Stimulated activated CD8-positive, alpha-beta memory T cell treated with anti-CD3 and anti-CD28 coated beads, Interleukin-15, amount 100 ng/mL, for 48 hours (primary cell): ENCODE measurements around the gene TMIGD2.
"Not testable (repeated sequence)": the region's sequence is repeated elsewhere in the genome, so short reads cannot be mapped to it uniquely, and the experiment has no call there.

Source experiments
- DNase-seq, 2 donors: peaks; one replicate each; pipeline ENCODE4 v3.0.0-alpha.2; 2020; ENCODE audit warnings: low read depth in 2 of 2

Gene TMIGD2

DNA sequence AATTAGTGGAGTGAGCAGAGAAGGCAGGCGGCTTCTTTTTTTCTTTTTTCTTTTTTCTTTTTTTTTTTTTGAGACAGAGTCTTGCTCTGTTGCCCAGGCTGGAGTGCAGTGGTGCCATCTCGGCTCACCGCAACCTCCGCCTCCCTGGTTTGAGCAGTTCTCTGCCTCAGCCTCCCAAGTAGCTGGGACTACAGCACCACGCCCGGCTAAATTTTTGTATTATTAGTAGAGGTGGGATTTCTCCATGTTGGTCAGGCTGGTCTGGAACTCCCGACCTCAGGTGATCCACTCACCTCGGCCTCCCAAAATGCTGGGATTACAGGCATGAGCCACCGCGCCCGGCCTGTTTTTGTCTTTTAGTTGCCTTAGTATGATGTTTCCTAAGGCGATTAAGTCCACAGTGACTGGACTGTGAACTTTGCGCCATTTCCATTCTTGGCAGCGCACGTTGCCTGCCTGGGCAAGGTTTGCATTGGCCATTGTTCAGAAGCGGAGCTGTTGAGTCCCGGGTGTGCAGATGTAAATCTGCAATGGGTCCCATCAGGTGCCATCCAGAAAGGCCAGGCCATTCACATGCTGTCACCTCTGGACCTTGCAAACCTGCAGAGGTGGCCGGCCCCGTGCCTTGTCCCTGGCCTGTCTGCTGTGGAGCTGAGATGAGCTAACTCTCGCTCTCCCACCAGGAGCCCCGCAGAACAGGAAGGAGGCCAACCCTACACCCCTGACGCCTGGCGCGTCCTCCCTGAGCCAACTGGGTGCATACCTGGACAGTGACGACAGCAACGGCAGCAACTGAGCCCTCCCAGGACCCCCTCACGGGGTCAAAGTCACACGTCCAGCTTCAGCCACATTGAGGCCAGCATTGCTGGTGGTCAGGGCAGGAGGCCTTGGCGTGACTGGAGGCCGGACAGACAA is 34.0 kb downstream of the TMIGD2 start:
- DNase-seq, result no peak

DNA sequence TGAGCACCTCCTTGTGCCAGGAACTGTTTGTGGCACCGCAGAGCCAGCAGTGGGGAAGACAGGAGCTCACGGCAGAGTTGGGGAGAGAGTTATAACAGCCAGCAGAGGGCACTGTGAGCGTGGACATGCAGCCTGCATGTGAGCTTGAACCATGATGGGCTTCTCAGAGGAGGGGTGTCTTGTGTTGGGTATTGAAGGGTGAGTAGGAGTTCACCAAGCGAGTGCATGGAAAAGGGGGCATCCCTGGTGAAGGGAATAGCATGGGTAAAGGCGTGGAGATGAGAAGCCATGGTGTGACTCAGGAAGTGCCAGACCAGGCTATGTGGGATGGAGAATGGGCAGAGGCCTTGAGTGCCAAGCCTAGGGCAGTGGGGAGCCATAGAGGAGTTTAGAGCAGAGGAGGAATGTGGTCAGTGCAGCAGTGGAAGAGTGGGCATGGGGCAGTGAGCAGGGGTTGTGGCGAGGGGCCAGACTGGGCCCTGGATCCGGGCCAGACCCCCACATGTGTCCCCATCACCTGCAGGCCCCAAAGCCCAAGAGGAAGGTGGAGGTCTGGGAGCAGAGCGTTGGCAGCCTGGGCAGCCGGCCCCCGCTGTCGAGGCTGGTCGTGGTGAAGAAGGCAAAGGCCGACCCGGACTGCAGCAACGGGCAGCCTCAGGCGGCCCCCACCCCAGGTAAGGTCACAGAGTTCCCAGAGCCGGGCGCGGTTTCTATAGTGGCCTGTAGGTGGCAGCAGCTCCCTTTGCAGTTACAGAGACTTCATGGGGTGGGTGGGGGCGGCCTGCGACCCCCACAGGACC is 34.9 kb downstream of the TMIGD2 start:
- DNase-seq, result peak; percentile 24 to 32

DNA sequence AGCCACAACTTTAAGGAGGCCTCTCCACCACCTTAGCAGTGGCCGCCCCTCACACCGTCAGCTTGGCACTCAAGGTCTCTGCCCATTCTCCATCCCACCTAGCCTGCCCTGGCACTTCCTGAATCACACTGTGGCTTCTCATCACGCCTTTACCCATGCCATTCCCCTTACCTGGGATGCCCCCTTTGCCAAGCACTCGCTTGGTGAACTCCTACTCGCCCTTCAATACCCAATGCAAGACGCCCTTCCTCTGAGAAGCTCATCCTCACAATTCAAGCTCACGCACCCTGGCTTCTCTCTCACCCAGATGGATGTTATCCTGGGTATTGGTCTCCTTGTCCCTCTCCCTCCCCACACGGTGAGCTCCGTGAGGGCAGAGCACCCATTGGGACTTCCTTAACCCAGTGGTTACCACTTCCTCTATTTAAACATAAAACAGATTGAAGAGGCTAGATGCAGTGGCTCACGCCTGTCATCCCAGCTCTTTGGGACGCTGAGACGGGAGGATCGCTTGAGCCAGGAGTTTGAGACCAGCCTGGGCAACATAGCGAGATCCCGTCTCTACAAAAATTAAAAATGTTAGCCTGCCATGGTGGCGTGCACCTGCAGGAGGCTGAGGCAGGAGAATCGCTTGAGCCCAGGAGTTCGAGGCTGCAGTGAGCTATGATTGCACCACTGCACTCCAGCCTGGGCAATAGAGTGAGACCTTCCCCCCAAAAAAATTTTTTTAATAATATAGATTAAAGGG is 35.8 kb downstream of the TMIGD2 start:
- DNase-seq, result no peak

DNA sequence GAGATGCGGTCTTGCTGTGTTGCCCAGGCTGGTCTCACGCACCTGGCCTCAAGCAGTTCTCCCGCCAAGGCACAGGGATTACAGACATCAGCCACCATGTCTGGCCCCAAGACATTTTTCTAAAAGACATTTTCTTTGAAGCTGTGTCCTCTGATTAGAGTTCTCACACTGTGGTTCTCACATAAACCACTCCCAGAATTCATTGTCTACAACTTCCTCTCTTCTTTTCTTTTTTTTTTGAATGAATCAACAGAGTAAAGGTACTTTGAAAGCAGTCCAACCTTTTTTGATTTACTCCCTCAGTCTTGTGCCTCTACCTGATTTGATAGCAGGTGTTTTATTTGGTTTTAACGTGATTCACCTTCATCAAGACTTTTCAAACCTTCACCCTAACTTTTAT is 37.4 kb downstream of the TMIGD2 start:
- no peak for DNase-seq

GRCh38 chr19:4260613-4261191 is 41.5 kb downstream of the TMIGD2 start:
- no peak for DNase-seq

DNA sequence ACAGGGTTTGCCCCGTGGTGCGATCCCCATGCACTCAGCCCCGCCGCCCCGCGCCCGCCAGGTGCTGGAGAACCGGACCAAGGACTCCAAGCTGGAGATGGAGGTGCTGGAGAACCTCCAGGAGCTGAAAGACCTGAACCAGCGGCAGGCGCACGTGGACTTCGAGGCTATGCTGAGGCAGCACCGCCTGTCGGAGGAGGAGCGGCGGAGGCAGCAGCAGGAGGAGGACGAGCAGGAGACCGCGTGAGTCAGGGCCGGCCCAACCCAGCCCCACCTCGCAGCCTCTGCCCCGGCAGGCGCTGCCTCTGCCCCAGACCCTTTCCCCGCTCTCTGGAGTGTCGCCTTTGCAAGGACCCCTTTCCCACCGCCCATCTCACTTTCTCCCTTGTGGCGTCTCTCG is 44.0 kb downstream of the TMIGD2 start:
- no peak for DNase-seq

GRCh38 chr19:4257025-4257424 is 45.2 kb downstream of the TMIGD2 start:
- DNase-seq, result no peak

- DNase-seq, result no peak
Measured at GRCh38 chr19:4256563-4256962, 45.6 kb downstream of the TMIGD2 start.

DNA sequence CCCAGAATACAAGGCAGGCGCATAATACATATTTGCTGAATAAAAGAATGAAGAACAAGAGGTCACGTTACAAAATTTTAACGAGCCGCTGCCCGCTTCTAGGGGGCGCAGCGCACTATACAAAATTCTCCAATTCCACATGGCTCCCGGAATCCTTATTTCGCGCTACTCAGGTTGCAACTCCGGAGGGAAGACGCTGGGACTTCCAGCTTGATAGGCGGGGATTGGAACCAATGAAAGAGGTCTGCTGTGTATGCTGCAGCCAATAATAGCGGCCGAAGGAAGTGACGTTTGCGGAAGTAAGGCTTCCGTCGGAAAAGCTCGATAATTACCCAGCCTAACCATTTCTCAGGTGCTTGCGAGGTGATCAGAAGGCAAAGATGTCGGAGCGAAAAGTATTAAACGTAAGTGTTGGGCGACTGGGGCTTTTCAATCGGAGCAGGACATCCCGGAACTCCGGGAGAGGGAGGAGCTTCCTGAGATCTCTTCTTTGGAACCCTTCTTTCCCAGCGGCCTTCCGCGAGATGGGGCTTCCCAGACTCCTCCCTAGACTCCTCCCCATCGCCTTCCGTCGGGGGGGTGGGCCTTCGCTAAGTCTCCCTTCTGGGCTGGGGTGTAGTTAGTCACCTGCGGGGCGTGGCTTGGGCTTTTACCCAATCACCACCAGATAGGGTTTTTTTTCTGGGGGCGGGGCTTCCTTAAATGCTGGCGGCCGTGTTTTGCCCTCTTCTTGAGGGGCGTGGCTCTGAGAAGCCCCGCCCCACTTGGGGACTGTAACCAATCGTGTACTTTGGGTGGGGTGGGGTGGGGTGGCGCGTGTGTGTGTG is 55.2 kb downstream of the TMIGD2 start, which contains the start of gene YJU2:
Gene YJU2 (plus strand): TSS at position 314 of the 827 bp plus-strand sequence. CDS start 67 bp downstream, at position 381.
- DNase-seq, result peak; percentile 97 to 98

DNA sequence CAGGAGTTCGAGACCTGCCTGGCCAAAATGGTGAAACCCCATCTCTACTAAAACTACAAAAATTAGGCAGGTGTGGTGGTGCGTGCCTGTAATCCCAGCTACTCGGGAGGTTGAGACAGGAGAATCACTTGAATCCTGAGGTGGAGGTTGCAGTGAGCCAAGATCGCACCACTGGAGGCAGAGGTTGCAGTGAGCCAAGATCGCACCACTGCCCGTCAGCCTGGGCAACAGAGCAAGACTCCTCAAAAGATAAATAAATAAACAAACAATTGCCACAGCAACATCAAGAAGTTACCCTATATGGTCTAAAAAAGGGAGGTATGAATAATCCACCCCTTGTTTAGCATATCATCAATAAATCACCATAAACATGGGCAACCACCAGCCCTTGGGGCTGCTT is 56.3 kb downstream of the TMIGD2 start:
- DNase-seq, result not testable (repeated sequence)
